Transverse colon (tissue), 4 donors: ENCODE measurements around the gene EFCAB12. TPM values are rescaled to one million over a fixed set of nuclear protein-coding genes. Genes with fewer than 3 reads are reported as not detected.
"Not testable (repeated sequence)": the region's sequence is repeated elsewhere in the genome, so short reads cannot be mapped to it uniquely, and the experiment has no call there.

Experiments used
- DNase-seq: peaks from one replicate; pipeline ENCODE4 v3.0.0-alpha.2; 2019
- H3K27ac ChIP-seq, 4 donors: fragments of 200-600 bp; sonication (generic); 2 replicates each; pipeline ENCODE4 v1.5.1; 2016 to 2018; ENCODE audit warnings: inconsistent platforms in 4 of 4
- H3K27me3 ChIP-seq: fragments of 200-600 bp; sonication (generic); 2 replicates; pipeline ENCODE4 v1.5.1; 2017; ENCODE audit warnings: inconsistent platforms
- H3K36me3 ChIP-seq, 4 donors: fragments of 200-600 bp; sonication (generic); 2 replicates each; pipeline ENCODE4 v1.5.1; 2017 to 2019; ENCODE audit warnings: inconsistent platforms in 4 of 4
- H3K4me1 ChIP-seq, 4 donors: fragments of 200-600 bp; sonication (generic); 2 replicates each; pipeline ENCODE4 v1.5.1; 2017 to 2020; ENCODE audit warnings: inconsistent platforms in 4 of 4
- H3K4me3 ChIP-seq, 4 donors: fragments of 200-600 bp; sonication (generic); 1 replicate in 1 of 4; 2 replicates in 3 of 4; pipeline versions ENCODE4 v1.5.1 to v1.6.1; 2017 to 2019; ENCODE audit warnings: inconsistent platforms in 4 of 4
- H3K9me3 ChIP-seq, 2 donors: fragments of 200-600 bp; sonication (generic); 2 replicates each; pipeline ENCODE4 v1.5.1; 2017 to 2019; ENCODE audit warnings: inconsistent platforms in 2 of 2
- CTCF ChIP-seq, 5 experiments: fragments of 200-600 bp in 3 of 5; fragments of 450-650 bp in 2 of 5; sonication (generic) in 3 of 5; IDR thresholded peaks; 1 replicate in 2 of 5; 2 replicates in 3 of 5; pipeline ENCODE4 v1.5.1; 2016 to 2017; ENCODE audit warnings: antibody characterized with exemption in 5 of 5, inconsistent platforms in 3 of 5, mild to moderate bottlenecking in 2 of 5, moderate library complexity in 1 of 5
- EP300 ChIP-seq: sonication (generic); formaldehyde crosslinking; IDR thresholded peaks from one replicate; pipeline ENCODE4 v1.6.1; 2017; ENCODE audit warnings: antibody characterized with exemption, low read depth
- POLR2A ChIP-seq: fragments of 450-650 bp; IDR thresholded peaks from one replicate; pipeline ENCODE4 v1.6.1; 2016; ENCODE audit warnings: antibody characterized with exemption, mild to moderate bottlenecking, moderate library complexity
- POLR2AphosphoS5 ChIP-seq, 3 donors: sonication (generic); formaldehyde crosslinking; IDR thresholded peaks; one replicate each; pipeline ENCODE4 v1.6.1; 2016; ENCODE audit warnings: antibody characterized with exemption in 3 of 3
- WGBS, 2 donors: methylation state at CpG; one replicate each; pipeline ENCODE4 v1.1.5; 2018; ENCODE audit warnings: low coverage in 1 of 2; 5-methylcytosine and 5-hydroxymethylcytosine counted together
- in situ Hi-C, 4 donors: fragments of 200-750 bp; cut with MboI; loops; one replicate each; pipeline versions ENCODE4 v1.15.0 to v1.15.1; 2017; ENCODE audit warnings: low sequenced_read_pairs in 3 of 4, low pct_ligation_motif_present in 1 of 4, low pct_unique_long_range_greater_than_20kb in 1 of 4
- intact Hi-C: fragments of 100-400 bp; cut with DNase I; formaldehyde crosslinking; loops from one replicate; pipeline ENCODE4 v1.15.1; 2023; ENCODE audit warnings: low total_unique reads
- total RNA-seq, 4 donors: library from RNA; depleted of rRNA; stranded (reverse); fragments of >200 nt; gene quantifications; one replicate each; pipeline ENCODE4 v1.1.0, GENCODE V29; 2016

EFCAB12 gene
- total RNA-seq, 4 donors from 2014 or later, result 0.14 to 0.32 TPM; not detected in 2

GRCh38 chr3:129389572-129389937 is 38.9 kb downstream of the EFCAB12 start:
- Histone ChIP-seq H3K36me3 (peaks cover 0 to 24% (median 3%) of the 10 kb centered on the region in 4 donors), H3K4me1 (peaks cover 0 to 4% (median 0%) of the 10 kb centered on the region in 4 donors), H3K27me3 (no peaks in the 10 kb centered on the region), H3K27ac (peak overlapping the region in 3 of 4 donors; percentile 35 to 63 (median 55)), H3K4me3 (no peak overlapping the region), H3K9me3 (no peaks in the 10 kb centered on the region)
- TF ChIP-seq EP300, result no peak
- DNase-seq, result no peak
- in situ Hi-C loops, result no loop called here
- WGBS, 2 donors, result 70% methylated on average over 3 of the region's 3 CpGs; no CpG with 5 or more reads in 1 of the 2 donors
- intact Hi-C loops, result no loop called here

- DNase-seq, H3K9me3 ChIP-seq, H3K4me3 ChIP-seq, in situ Hi-C loops, H3K27me3 ChIP-seq, intact Hi-C loops, H3K4me1 ChIP-seq: not testable (repeated sequence)
- Histone ChIP-seq H3K27ac (peak overlapping the region in 3 of 4 donors; percentile 35 to 63 (median 55)), H3K36me3 (peaks cover 0 to 24% (median 3%) of the 10 kb centered on the region in 4 donors)
- 72 to 75% methylated on average over 1 to 8 of the region's 8 CpGs for WGBS, 2 donors
Observed at GRCh38 chr3:129388791-129389571, 39.5 kb downstream of the EFCAB12 start.

- H3K4me3 ChIP-seq, result no peak overlapping the region
- H3K27ac ChIP-seq, result no peak overlapping the region
- no peaks in the 10 kb centered on the region for H3K9me3 ChIP-seq
- H3K4me1 ChIP-seq, result peaks cover 0 to 4% (median 0%) of the 10 kb centered on the region in 4 donors
- intact Hi-C loops (no loop called here), in situ Hi-C loops (no loop called here)
- TF ChIP-seq EP300, result no peak
- no peak for TF ChIP-seq CTCF (IDR thresholded peaks at IDR 0.05)
- TF ChIP-seq POLR2AphosphoS5 (IDR thresholded peaks at IDR 0.05), result no peak
- no peak for TF ChIP-seq POLR2A
- no peaks in the 10 kb centered on the region for H3K27me3 ChIP-seq
- no peak for DNase-seq
- H3K36me3 ChIP-seq, result peaks cover 0 to 18% (median 3%) of the 10 kb centered on the region in 4 donors
- WGBS, 2 donors, result 85 to 87% methylated on average over 4 to 5 of the region's 5 CpGs
Observed at GRCh38 chr3:129387487-129387886, 40.9 kb downstream of the EFCAB12 start.

GRCh38 chr3:129386984-129387383 is 41.5 kb downstream of the EFCAB12 start:
- 97 to 100% methylated on average over 2 to 10 of the region's 10 CpGs for WGBS, 2 donors
- H3K4me1 ChIP-seq, result peaks cover 0 to 4% (median 0%) of the 10 kb centered on the region in 4 donors
- in situ Hi-C loops, result no loop called here
- no peak overlapping the region for H3K27ac ChIP-seq
- peaks cover 0 to 18% (median 3%) of the 10 kb centered on the region in 4 donors for H3K36me3 ChIP-seq
- no peak overlapping the region for H3K4me3 ChIP-seq
- no peak for DNase-seq
- H3K27me3 ChIP-seq, result no peaks in the 10 kb centered on the region
- intact Hi-C loops, result no loop called here
- TF ChIP-seq POLR2AphosphoS5 (IDR thresholded peaks at IDR 0.05) (no peak), POLR2A (no peak), EP300 (no peak), CTCF (IDR thresholded peaks at IDR 0.05) (no peak)
- no peaks in the 10 kb centered on the region for H3K9me3 ChIP-seq

GRCh38 chr3:129385507-129385906 is 42.9 kb downstream of the EFCAB12 start:
- WGBS, 2 donors, result 80 to 85% methylated on average over 2 to 8 of the region's 8 CpGs
- H3K4me3 ChIP-seq, H3K9me3 ChIP-seq, DNase-seq, intact Hi-C loops, in situ Hi-C loops, H3K27ac ChIP-seq, H3K4me1 ChIP-seq, H3K36me3 ChIP-seq, H3K27me3 ChIP-seq: not testable (repeated sequence)
